Measurements from ENCODE around the gene IRF2BP1. TPM values are rescaled to one million over a fixed set of nuclear protein-coding genes. Genes with fewer than 3 reads are reported as not detected.
"Not testable (repeated sequence)": the region's sequence is repeated elsewhere in the genome, so short reads cannot be mapped to it uniquely, and the experiment has no call there.

Gene IRF2BP1
- total RNA-seq, 2 donors from 2014 or later, result 25.0 to 25.5 TPM

- Histone ChIP-seq H3K27me3 (replicated peaks; ENCODE audit: insufficient read depth) (no peaks in the 10 kb centered on the region), H3K36me3 (no peaks in the 10 kb centered on the region), H3K27ac (no peak overlapping the region), H3K9me3 (no peaks in the 10 kb centered on the region), H3K4me1 (ENCODE audit: control insufficient read depth in 1 of 2, low read depth in 2 of 2) (peaks cover 5 to 9% of the 10 kb centered on the region in 2 donors), H3K4me3 (no peak overlapping the region)
- no peak for DNase-seq (ENCODE audit: low spot score)
- ATAC-seq (ENCODE audit: insufficient number of reproducible peaks, low FRiP score, low read depth), result no peak
- TF ChIP-seq, protein P1, sequence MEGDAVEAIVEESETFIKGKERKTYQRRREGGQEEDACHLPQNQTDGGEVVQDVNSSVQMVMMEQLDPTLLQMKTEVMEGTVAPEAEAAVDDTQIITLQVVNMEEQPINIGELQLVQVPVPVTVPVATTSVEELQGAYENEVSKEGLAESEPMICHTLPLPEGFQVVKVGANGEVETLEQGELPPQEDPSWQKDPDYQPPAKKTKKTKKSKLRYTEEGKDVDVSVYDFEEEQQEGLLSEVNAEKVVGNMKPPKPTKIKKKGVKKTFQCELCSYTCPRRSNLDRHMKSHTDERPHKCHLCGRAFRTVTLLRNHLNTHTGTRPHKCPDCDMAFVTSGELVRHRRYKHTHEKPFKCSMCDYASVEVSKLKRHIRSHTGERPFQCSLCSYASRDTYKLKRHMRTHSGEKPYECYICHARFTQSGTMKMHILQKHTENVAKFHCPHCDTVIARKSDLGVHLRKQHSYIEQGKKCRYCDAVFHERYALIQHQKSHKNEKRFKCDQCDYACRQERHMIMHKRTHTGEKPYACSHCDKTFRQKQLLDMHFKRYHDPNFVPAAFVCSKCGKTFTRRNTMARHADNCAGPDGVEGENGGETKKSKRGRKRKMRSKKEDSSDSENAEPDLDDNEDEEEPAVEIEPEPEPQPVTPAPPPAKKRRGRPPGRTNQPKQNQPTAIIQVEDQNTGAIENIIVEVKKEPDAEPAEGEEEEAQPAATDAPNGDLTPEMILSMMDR (IDR thresholded peaks at IDR 0.05), result no peak
Measured at GRCh38 chr19:45873219-45873772, 12.6 kb downstream of the IRF2BP1 start.

DNA sequence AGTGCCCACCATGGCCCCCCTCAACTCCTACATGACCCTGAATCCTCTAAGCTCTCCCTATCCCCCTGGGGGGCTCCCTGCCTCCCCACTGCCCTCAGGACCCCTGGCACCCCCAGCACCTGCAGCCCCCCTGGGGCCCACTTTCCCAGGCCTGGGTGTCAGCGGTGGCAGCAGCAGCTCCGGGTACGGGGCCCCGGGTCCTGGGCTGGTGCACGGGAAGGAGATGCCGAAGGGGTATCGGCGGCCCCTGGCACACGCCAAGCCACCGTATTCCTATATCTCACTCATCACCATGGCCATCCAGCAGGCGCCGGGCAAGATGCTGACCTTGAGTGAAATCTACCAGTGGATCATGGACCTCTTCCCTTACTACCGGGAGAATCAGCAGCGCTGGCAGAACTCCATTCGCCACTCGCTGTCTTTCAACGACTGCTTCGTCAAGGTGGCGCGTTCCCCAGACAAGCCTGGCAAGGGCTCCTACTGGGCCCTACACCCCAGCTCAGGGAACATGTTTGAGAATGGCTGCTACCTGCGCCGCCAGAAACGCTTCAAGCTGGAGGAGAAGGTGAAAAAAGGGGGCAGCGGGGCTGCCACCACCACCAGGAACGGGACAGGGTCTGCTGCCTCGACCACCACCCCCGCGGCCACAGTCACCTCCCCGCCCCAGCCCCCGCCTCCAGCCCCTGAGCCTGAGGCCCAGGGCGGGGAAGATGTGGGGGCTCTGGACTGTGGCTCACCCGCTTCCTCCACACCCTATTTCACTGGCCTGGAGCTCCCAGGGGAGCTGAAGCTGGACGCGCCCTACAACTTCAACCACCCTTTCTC, 13.6 kb downstream of the IRF2BP1 start:
- no peak overlapping the region for H3K4me3 ChIP-seq
- DNase-seq (ENCODE audit: low spot score) (no peak), ATAC-seq (ENCODE audit: insufficient number of reproducible peaks, low FRiP score, low read depth) (no peak)
- H3K4me1 ChIP-seq (ENCODE audit: control insufficient read depth in 1 of 2, low read depth in 2 of 2), result peaks cover 5 to 9% of the 10 kb centered on the region in 2 donors
- H3K27me3 ChIP-seq (replicated peaks; ENCODE audit: insufficient read depth), result no peaks in the 10 kb centered on the region
- no peak overlapping the region for H3K27ac ChIP-seq
- H3K36me3 ChIP-seq, result no peaks in the 10 kb centered on the region
- TF ChIP-seq, protein P1 (IDR thresholded peaks at IDR 0.05), result no peak
- no peaks in the 10 kb centered on the region for H3K9me3 ChIP-seq

- H3K4me3 ChIP-seq, result no peak overlapping the region
- no peak for DNase-seq (ENCODE audit: low spot score)
- TF ChIP-seq, protein P1 (IDR thresholded peaks at IDR 0.05), result no peak
- no peak for ATAC-seq (ENCODE audit: insufficient number of reproducible peaks, low FRiP score, low read depth)
- H3K27me3 ChIP-seq (replicated peaks; ENCODE audit: insufficient read depth), result no peaks in the 10 kb centered on the region
- H3K9me3 ChIP-seq, result no peaks in the 10 kb centered on the region
- no peak overlapping the region for H3K27ac ChIP-seq
- H3K4me1 ChIP-seq (ENCODE audit: control insufficient read depth in 1 of 2, low read depth in 2 of 2), result no peaks in the 10 kb centered on the region
- no peaks in the 10 kb centered on the region for H3K36me3 ChIP-seq
Measured at GRCh38 chr19:45870798-45871197, 15.1 kb downstream of the IRF2BP1 start.

DNA sequence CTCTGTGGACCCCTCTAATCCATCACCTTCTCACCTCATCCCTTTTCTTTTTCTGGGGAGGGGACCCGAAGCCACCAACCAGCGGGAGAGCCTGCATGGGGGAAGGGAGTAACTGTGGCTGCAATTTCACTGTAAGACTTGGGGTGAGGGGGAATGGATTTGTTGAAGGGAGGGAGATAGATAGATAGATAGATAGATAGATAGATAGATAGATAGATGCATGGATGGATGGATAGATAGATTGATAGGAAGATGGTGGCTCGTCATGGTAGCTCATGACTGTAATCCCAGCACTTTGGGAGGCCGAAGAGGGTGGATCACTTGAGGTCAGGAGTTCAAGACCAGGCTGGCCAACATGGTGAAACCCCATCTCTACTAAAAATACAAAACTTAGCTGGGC, 18.7 kb downstream of the IRF2BP1 start:
- peaks cover 7 to 15% of the 10 kb centered on the region in 2 donors for H3K4me1 ChIP-seq (ENCODE audit: control insufficient read depth in 1 of 2, low read depth in 2 of 2)
- not testable (repeated sequence) for ATAC-seq (ENCODE audit: insufficient number of reproducible peaks, low FRiP score, low read depth); H3K27ac ChIP-seq; DNase-seq (ENCODE audit: low spot score); H3K9me3 ChIP-seq; H3K4me3 ChIP-seq; H3K27me3 ChIP-seq (replicated peaks; ENCODE audit: insufficient read depth); H3K36me3 ChIP-seq

DNA sequence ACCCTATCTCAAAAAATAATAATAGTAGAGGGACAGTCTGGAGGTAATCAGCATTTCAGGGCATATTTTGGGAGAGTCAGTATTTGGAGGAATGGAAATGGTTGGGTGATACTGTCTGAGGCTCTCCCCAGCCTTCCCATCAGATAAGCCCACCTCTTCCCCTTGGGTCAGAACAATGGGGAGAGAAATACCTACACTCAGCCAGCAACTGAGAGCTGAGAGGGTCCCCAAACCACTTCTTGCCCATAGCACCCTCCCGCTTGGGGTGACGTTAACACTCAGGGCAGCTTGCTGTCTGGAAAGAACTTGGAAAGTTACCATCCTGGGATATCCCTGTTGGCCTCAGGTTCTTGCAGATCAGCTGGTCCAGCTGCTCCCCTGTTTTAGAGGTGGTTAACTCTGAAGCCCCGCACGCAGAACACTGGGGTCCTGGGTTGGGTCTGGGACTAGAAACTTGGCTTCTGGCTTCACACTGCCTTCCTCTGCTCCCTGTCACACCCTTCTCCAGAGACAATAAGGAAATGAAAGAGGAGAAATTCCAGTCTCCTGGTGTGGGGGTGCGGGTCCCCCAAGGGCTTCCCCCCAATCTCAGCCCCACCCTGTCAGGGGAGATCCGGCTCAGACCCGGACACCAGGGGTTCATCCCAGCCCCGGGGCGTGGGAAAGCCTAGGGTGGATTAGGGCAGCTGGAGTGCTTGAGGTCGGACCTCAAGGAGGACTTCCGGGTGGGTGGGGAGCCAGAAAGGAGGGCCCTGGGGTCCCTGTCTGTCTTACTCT, 19.4 kb downstream of the IRF2BP1 start:
- Histone ChIP-seq H3K36me3 (no peaks in the 10 kb centered on the region), H3K4me1 (ENCODE audit: control insufficient read depth in 1 of 2, low read depth in 2 of 2) (peaks cover 13 to 21% of the 10 kb centered on the region in 2 donors), H3K9me3 (no peaks in the 10 kb centered on the region), H3K27ac (no peak overlapping the region), H3K27me3 (replicated peaks; ENCODE audit: insufficient read depth) (peaks cover 9% of the 10 kb centered on the region), H3K4me3 (no peak overlapping the region)
- TF ChIP-seq, protein P1 (IDR thresholded peaks at IDR 0.05), result no peak
- DNase-seq (ENCODE audit: low spot score) (no peak), ATAC-seq (ENCODE audit: insufficient number of reproducible peaks, low FRiP score, low read depth) (no peak)
